CD4-positive, alpha-beta T cell treated with Interleukin-6 for 4 hours (primary cell): ENCODE measurements around the gene CDC42EP2.

ENCODE experiments used
- DNase-seq: peaks from one replicate; pipeline ENCODE4 v3.0.0-alpha.2; 2020; ENCODE audit warnings: mixed read lengths

CDC42EP2 gene

GRCh38 chr11:65298131-65298535 is 16.5 kb upstream of the CDC42EP2 start:
- DNase-seq = no peak

GRCh38 chr11:65298655-65299179 is 15.9 kb upstream of the CDC42EP2 start:
- DNase-seq = no peak

GRCh38 chr11:65300621-65301275 is 13.9 kb upstream of the CDC42EP2 start:
- no peak for DNase-seq

- no peak for DNase-seq
Observed at GRCh38 chr11:65301491-65302329, 13.0 kb upstream of the CDC42EP2 start.

GRCh38 chr11:65303555-65303954 is 11.1 kb upstream of the CDC42EP2 start:
- DNase-seq = no peak

GRCh38 chr11:65304110-65304509 is 10.6 kb upstream of the CDC42EP2 start:
- DNase-seq = no peak

GRCh38 chr11:65304613-65305012 is 10.1 kb upstream of the CDC42EP2 start:
- no peak for DNase-seq

GRCh38 chr11:65305501-65306268 is 9.0 kb upstream of the CDC42EP2 start:
- no peak for DNase-seq

- no peak for DNase-seq
Observed at GRCh38 chr11:65307298-65308229, 7.1 kb upstream of the CDC42EP2 start.

- no peak for DNase-seq
Observed at GRCh38 chr11:65308281-65308891, 6.3 kb upstream of the CDC42EP2 start.

GRCh38 chr11:65309006-65309405 is 5.7 kb upstream of the CDC42EP2 start:
- no peak for DNase-seq

- DNase-seq = no peak
Observed at GRCh38 chr11:65310215-65310614, 4.5 kb upstream of the CDC42EP2 start.

GRCh38 chr11:65310736-65311135 is 3.9 kb upstream of the CDC42EP2 start:
- no peak for DNase-seq

GRCh38 chr11:65311170-65311678 is 3.4 kb upstream of the CDC42EP2 start:
- no peak for DNase-seq

- DNase-seq = peak; percentile 86
Observed at GRCh38 chr11:65315204-65315865, 669 bp downstream of the CDC42EP2 start.

- no peak for DNase-seq
Observed at GRCh38 chr11:65315866-65316226, 1.2 kb downstream of the CDC42EP2 start.

GRCh38 chr11:65316227-65317024 is 1.8 kb downstream of the CDC42EP2 start:
- DNase-seq = no peak

GRCh38 chr11:65317025-65317786 is 2.5 kb downstream of the CDC42EP2 start:
- DNase-seq = no peak

GRCh38 chr11:65320386-65321075 is 5.9 kb downstream of the CDC42EP2 start:
- no peak for DNase-seq
